ENCODE data around the gene NOXA1. TPM values are rescaled to one million over a fixed set of nuclear protein-coding genes. Genes with fewer than 3 reads are reported as not detected.

NOXA1 gene
- polyA plus RNA-seq, 3 donors = 4.8 to 15.9 (median 6.0) TPM

DNA sequence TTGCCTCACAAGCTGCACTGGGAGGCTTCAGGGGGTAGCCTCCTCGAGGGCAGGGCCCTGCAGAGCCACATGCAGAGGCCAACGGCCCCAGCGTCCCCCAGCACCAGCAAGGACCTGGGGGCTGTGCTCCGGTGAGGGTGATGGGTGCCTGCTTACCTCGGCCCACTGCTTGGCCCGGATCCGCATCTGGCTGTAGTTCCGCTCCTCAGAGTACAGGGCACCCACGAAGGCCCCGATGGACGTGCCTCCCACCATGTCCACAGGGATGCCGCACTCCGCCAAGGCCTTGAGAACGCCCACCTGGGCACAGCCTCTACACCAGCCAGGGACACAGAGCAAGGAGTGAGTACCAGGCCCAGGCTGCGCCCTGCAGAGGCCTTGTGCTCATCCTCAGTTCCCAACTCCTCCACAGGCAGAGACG lies 44.0 kb downstream of the NOXA1 start:
- no peak for DNase-seq (ENCODE audit: extremely low read depth in 1 of 11, low read depth in 9 of 11, low spot score in 4 of 11)

DNA sequence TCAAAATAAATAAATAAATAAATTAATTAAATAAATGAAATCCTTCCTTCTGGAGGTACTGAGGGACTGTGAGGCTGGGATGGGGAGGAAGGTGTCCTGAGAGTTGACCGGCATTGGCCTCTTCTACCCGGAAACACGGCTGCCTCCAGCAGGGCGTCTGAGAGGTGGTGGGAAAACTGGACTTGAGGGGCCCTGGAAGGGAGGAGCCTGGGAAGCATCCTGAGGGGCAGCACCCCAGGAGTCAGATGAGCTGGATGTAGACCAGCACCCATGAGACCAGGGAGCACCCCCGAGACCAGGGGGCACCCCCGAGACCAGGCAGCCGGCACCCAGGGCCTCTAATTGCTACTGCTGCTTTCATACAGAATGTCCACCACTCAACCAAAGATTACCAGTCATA lies 44.7 kb downstream of the NOXA1 start:
- DNase-seq (ENCODE audit: extremely low read depth in 1 of 11, low read depth in 9 of 11, low spot score in 4 of 11) = no peak

DNA sequence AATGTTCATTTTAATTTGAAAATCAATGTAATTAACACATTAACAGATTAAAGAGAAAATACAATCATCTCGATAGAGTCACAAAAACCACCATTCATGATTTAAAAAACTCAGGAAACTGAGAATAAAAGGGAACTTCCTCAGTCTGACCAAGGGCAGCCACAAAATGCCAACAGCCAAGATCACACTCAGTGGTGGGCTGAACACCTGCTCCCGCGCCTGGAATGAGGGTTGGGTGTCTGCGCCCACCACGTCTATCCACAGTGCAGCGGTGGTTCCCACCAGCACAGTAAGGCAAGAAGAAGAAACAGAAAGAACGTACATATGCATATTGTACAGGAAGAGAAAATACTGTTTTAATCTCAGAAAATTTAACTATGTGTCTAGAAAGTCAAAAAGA lies 47.6 kb downstream of the NOXA1 start:
- DNase-seq (ENCODE audit: extremely low read depth in 1 of 11, low read depth in 9 of 11, low spot score in 4 of 11) = no peak

DNA sequence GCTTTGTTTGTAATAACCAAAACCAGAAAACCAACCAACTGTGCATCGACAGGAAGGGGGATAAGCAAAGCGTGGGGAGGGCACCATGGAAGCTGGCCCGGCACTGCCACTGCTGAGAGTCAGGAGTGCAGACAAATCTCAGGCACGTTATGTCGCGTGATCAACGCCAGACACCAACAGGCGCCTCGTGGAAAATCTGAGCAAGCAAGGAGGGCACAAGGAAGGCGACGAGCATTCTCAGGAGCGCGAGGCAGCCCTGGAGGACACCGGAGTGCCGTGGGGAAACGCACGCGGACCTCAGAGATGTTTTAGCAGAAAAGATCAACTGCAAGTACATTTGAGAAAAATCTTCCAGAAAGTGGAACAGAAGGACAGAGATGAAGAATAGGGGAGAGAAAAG lies 51.1 kb downstream of the NOXA1 start:
- DNase-seq (ENCODE audit: extremely low read depth in 1 of 11, low read depth in 9 of 11, low spot score in 4 of 11) = no peak

DNA sequence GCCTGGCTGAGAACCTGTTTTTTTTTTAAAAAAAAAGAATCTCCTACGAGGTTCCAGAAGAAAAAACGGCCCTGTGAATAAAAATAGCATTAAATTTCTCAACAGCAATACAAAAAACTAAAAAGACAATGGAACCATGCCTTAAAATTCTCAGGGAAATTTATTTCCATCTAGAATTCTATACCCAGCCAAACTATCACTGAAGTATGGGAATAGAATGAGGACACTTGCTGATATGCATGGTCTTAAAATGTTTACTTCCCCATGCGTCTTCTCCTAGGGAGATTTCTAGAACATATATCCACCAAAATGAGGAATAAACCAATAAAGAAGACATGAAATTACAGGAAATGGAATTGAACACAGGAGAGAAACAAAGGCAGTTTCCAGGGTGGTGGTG lies 52.5 kb downstream of the NOXA1 start:
- DNase-seq (ENCODE audit: extremely low read depth in 1 of 11, low read depth in 9 of 11, low spot score in 4 of 11) = no peak

- no peak for DNase-seq (ENCODE audit: extremely low read depth in 1 of 11, low read depth in 9 of 11, low spot score in 4 of 11)
These were observed 53.7 kb downstream of the NOXA1 start for GRCh38 chr9:137476856-137477255.

- DNase-seq (ENCODE audit: extremely low read depth in 1 of 11, low read depth in 9 of 11, low spot score in 4 of 11) = no peak
These were observed 54.8 kb downstream of the NOXA1 start for GRCh38 chr9:137477778-137478612.

- DNase-seq (ENCODE audit: extremely low read depth in 1 of 11, low read depth in 9 of 11, low spot score in 4 of 11) = no peak
These were observed 55.4 kb downstream of the NOXA1 start for GRCh38 chr9:137478613-137478961.

DNA sequence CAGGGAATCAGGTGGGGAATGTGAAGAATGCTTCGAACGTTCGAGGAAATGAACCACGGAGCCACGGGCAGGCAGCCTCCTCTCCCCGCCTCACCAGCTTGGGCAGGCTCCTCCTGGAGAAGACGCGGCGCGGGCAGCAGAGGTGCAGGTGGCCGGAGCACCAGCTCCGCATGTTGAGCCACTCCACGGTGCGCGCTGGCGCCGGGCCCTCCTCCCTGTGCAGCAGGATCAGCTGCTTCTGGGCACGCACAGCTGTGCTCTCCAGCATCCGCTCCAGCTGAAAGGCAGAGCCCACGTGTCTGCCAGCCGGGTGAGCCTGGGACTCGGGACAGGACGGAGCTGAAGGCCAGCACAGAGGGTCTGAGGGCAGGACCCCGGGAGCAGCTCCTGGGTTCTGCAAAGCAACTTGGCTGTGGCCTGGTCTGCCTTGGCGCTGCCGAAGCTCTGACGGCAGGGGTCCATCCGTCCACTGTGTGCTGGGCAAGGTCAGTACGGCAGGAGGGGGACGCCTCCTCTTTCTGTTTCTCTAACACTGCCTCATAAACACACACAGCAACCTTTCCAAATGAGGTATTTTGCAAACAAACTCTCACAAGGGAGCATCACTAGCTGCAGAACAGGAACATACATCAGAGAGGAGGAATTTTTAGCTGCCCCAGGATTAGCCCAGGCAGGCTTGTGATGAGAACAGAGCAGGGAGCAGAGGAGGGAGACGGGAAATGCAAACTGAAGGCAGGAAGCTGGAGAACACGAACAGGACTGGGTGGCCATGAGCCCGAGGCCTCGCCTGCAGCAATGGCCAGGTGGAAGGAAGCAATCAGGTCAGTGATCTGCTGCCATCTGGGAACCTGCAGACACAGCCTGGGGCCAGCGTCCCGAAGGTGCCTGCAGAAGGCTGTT lies 56.0 kb downstream of the NOXA1 start:
- no peak for DNase-seq (ENCODE audit: extremely low read depth in 1 of 11, low read depth in 9 of 11, low spot score in 4 of 11)

DNA sequence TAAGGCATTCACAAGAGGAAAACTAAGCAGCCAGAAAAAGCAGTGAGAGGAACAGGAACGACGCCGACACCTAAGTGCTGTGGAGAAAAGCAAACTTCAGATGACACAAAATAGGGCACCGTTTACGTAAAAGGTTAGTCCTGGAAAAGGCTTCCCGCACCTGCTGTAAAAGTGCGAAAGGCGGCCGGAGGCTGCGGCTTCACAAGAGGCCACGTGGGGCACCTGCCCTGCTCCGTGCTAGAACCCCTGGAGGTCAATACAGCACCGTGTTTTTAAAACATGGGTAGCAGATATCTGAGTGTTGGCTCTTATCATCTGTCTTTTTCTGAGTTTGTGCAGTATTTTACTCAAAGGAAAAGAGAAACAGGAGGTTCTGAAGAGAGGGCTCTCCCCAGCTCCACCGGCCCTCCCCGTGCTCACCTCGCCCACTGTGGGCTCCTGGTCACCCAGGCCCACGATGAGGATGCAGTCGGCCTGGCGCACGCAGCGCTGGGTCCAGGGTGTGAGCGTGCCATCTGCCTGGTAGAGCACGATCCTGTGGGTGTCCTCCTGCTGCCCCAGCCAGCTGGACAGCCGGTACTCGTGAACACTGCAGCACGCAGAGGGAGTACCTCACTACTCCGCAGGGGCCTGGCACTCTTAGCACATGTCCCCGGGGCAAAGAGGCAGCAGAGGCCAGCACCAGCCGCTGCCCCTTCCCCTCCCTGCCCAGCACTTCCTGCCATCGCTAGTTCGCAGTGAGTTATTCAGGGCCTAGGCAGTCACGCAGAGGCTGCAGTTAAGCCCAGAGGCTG lies 56.9 kb downstream of the NOXA1 start:
- DNase-seq (ENCODE audit: extremely low read depth in 1 of 11, low read depth in 9 of 11, low spot score in 4 of 11) = no peak

GRCh38 chr9:137480686-137481683 lies 57.8 kb downstream of the NOXA1 start:
- DNase-seq (ENCODE audit: extremely low read depth in 1 of 11, low read depth in 9 of 11, low spot score in 4 of 11) = no peak

- no peak for DNase-seq (ENCODE audit: extremely low read depth in 1 of 11, low read depth in 9 of 11, low spot score in 4 of 11)
These were observed 59.0 kb downstream of the NOXA1 start for GRCh38 chr9:137482094-137482781.

Other genes with a start within 250 kb of the NOXA1 start
- gene ANAPC2, start 234.8 kb upstream of the NOXA1 start, polyA plus RNA-seq (ENCODE audit: insufficient read length in 3 of 3) = 10 to 100 TPM; 35.5 to 56.7 (median 49.2) TPM
- 10 to 100 TPM; 36.9 to 62.9 (median 49.8) TPM for gene SSNA1, start 234.7 kb upstream of the NOXA1 start, polyA plus RNA-seq (ENCODE audit: insufficient read length in 3 of 3)
- 10 to 100 TPM; 14.8 to 17.3 (median 16.4) TPM for gene TPRN, start 222.7 kb upstream of the NOXA1 start, polyA plus RNA-seq (ENCODE audit: insufficient read length in 3 of 3)
- 10 to 100 TPM; 40.2 to 46.4 (median 42.7) TPM for gene TMEM203, start 217.7 kb upstream of the NOXA1 start, polyA plus RNA-seq (ENCODE audit: insufficient read length in 3 of 3)
- 10 to 100 TPM in 2 of 3 donors, 1 to 10 TPM in 1; 8.2 to 15.1 (median 14.2) TPM for gene NDOR1, start 217.7 kb upstream of the NOXA1 start, polyA plus RNA-seq (ENCODE audit: insufficient read length in 3 of 3)
- 10 to 100 TPM in 2 of 3 donors, 1 to 10 TPM in 1; 6.0 to 13.3 (median 13.2) TPM for gene RNF208, start 201.2 kb upstream of the NOXA1 start, polyA plus RNA-seq (ENCODE audit: insufficient read length in 3 of 3)
- 10 to 100 TPM in 2 of 3 donors, 1 to 10 TPM in 1; 8.5 to 13.9 (median 12.8) TPM for gene CYSRT1, start 198.2 kb upstream of the NOXA1 start, polyA plus RNA-seq (ENCODE audit: insufficient read length in 3 of 3)
- 10 to 100 TPM in 2 of 3 donors, 1 to 10 TPM in 1; 7.9 to 15.2 (median 12.0) TPM for gene RNF224, start 195.9 kb upstream of the NOXA1 start, polyA plus RNA-seq (ENCODE audit: insufficient read length in 3 of 3)
- gene SLC34A3, start 192.5 kb upstream of the NOXA1 start, polyA plus RNA-seq (ENCODE audit: insufficient read length in 3 of 3) = 10 to 100 TPM in 2 of 3 donors, 1 to 10 TPM in 1; 5.0 to 13.8 (median 11.6) TPM
- 100 to 1,000 TPM; 331 to 492 (median 358) TPM for gene TUBB4B, start 182.1 kb upstream of the NOXA1 start, polyA plus RNA-seq (ENCODE audit: insufficient read length in 3 of 3)
- gene STPG3, start 172.1 kb upstream of the NOXA1 start, polyA plus RNA-seq (ENCODE audit: insufficient read length in 3 of 3) = 1 to 10 TPM; 2.2 to 4.2 (median 2.6) TPM
- gene NELFB, start 168.1 kb upstream of the NOXA1 start, polyA plus RNA-seq (ENCODE audit: insufficient read length in 3 of 3) = 10 to 100 TPM; 49.8 to 62.2 (median 55.2) TPM
- 1 to 10 TPM; 4.4 to 8.9 (median 6.3) TPM for gene TOR4A, start 145.7 kb upstream of the NOXA1 start, polyA plus RNA-seq (ENCODE audit: insufficient read length in 3 of 3)
- gene NRARP, start 121.1 kb upstream of the NOXA1 start, polyA plus RNA-seq (ENCODE audit: insufficient read length in 3 of 3) = 1 to 10 TPM; 6.8 to 9.0 (median 7.7) TPM
- 10 to 100 TPM; 12.0 to 35.4 (median 16.6) TPM for gene EXD3, start 231 bp upstream of the NOXA1 start, polyA plus RNA-seq (ENCODE audit: insufficient read length in 3 of 3)
- gene ENTPD8, start 18.0 kb downstream of the NOXA1 start, polyA plus RNA-seq (ENCODE audit: insufficient read length in 3 of 3) = under 1 TPM; 0.14 to 0.68 (median 0.63) TPM
- 10 to 100 TPM; 52.9 to 57.8 (median 56.5) TPM for gene NSMF, start 35.9 kb downstream of the NOXA1 start, polyA plus RNA-seq (ENCODE audit: insufficient read length in 3 of 3)
- gene PNPLA7, start 127.0 kb downstream of the NOXA1 start, polyA plus RNA-seq (ENCODE audit: insufficient read length in 3 of 3) = 1 to 10 TPM; 2.1 to 5.1 (median 2.4) TPM
- gene MRPL41, start 128.5 kb downstream of the NOXA1 start, polyA plus RNA-seq (ENCODE audit: insufficient read length in 3 of 3) = 10 to 100 TPM; 12.9 to 26.0 (median 24.0) TPM
- 10 to 100 TPM; 38.2 to 64.2 (median 44.7) TPM for gene DPH7, start 155.5 kb downstream of the NOXA1 start, polyA plus RNA-seq (ENCODE audit: insufficient read length in 3 of 3)
- gene ZMYND19, start 167.1 kb downstream of the NOXA1 start, polyA plus RNA-seq (ENCODE audit: insufficient read length in 3 of 3) = 10 to 100 TPM; 18.9 to 24.3 (median 20.5) TPM
- gene ARRDC1, start 182.3 kb downstream of the NOXA1 start, polyA plus RNA-seq (ENCODE audit: insufficient read length in 3 of 3) = 10 to 100 TPM; 24.7 to 39.1 (median 30.2) TPM
- gene EHMT1, start 195.6 kb downstream of the NOXA1 start, polyA plus RNA-seq (ENCODE audit: insufficient read length in 3 of 3) = 10 to 100 TPM; 67.8 to 78.8 (median 76.3) TPM